ENCODE results near the gene ZNF362.

GRCh38 chr1:33255347-33256220 lies 708 bp upstream of the ZNF362 start:
- TF ChIP-seq POLR2A (IDR thresholded peaks at IDR 0.05; ENCODE audit: borderline replicate concordance, extremely low read depth, insufficient read depth, insufficient read length) (peak; percentile 83), JUND (IDR thresholded peaks at IDR 0.05) (no peak), CTCF (IDR thresholded peaks at IDR 0.05 in 2 of 3, conservative IDR thresholded peaks at IDR 0.05 in 1 of 3; ENCODE audit: borderline replicate concordance in 1 of 3, insufficient read depth in 1 of 3, low read depth in 2 of 3, low read length in 2 of 3) (no peak)

All from HCT116 (cell line).